Superior temporal gyrus (tissue), 1 donor: ENCODE results near the gene RHOF.
"Not testable (repeated sequence)": the region's sequence is repeated elsewhere in the genome, so short reads cannot be mapped to it uniquely, and the experiment has no call there.

Experiments used
- DNase-seq: peaks from one replicate; pipeline ENCODE4 v3.0.0-alpha.2; 2016; ENCODE audit errors: extremely low spot score

The RHOF gene

GRCh38 chr12:121775501-121775900 is 18.0 kb downstream of the RHOF start:
- no peak for DNase-seq

- no peak for DNase-seq
Measured at GRCh38 chr12:121774968-121775474, 18.5 kb downstream of the RHOF start.

GRCh38 chr12:121773011-121773777 is 20.3 kb downstream of the RHOF start:
- peak; percentile 64 for DNase-seq

- no peak for DNase-seq
Measured at GRCh38 chr12:121770813-121771625, 22.5 kb downstream of the RHOF start.

GRCh38 chr12:121770388-121770787 is 23.1 kb downstream of the RHOF start:
- DNase-seq = no peak

GRCh38 chr12:121769831-121770301 is 23.6 kb downstream of the RHOF start:
- DNase-seq = no peak

GRCh38 chr12:121769297-121769830 is 24.1 kb downstream of the RHOF start:
- DNase-seq = no peak

- DNase-seq = peak; percentile 60
Measured at GRCh38 chr12:121767525-121768016, 25.9 kb downstream of the RHOF start.

GRCh38 chr12:121766290-121767039 is 27.0 kb downstream of the RHOF start:
- DNase-seq = no peak

- DNase-seq = no peak
Measured at GRCh38 chr12:121765573-121765972, 27.9 kb downstream of the RHOF start.

GRCh38 chr12:121764808-121765207 is 28.7 kb downstream of the RHOF start:
- DNase-seq = no peak

- DNase-seq = no peak
Measured at GRCh38 chr12:121762269-121762668, 31.2 kb downstream of the RHOF start.

GRCh38 chr12:121758536-121758935 is 35.0 kb downstream of the RHOF start:
- DNase-seq = not testable (repeated sequence)

GRCh38 chr12:121755591-121755990 is 37.9 kb downstream of the RHOF start:
- DNase-seq = no peak

GRCh38 chr12:121754836-121755235 is 38.7 kb downstream of the RHOF start:
- no peak for DNase-seq

GRCh38 chr12:121753844-121754264 is 39.6 kb downstream of the RHOF start:
- DNase-seq = peak; percentile 88

GRCh38 chr12:121751749-121752351 is 41.6 kb downstream of the RHOF start:
- DNase-seq = no peak

GRCh38 chr12:121751034-121751433 is 42.5 kb downstream of the RHOF start:
- DNase-seq = no peak

- no peak for DNase-seq
Measured at GRCh38 chr12:121750507-121750955, 43.0 kb downstream of the RHOF start.

- no peak for DNase-seq
Measured at GRCh38 chr12:121749267-121749666, 44.2 kb downstream of the RHOF start.
